ENCODE results near the gene MAPK8IP1. TPM values are rescaled to one million over a fixed set of nuclear protein-coding genes. Genes with fewer than 3 reads are reported as not detected.
"Not testable (repeated sequence)": the region's sequence is repeated elsewhere in the genome, so short reads cannot be mapped to it uniquely, and the experiment has no call there.

Gene MAPK8IP1
- 1.5 TPM for total RNA-seq

DNA sequence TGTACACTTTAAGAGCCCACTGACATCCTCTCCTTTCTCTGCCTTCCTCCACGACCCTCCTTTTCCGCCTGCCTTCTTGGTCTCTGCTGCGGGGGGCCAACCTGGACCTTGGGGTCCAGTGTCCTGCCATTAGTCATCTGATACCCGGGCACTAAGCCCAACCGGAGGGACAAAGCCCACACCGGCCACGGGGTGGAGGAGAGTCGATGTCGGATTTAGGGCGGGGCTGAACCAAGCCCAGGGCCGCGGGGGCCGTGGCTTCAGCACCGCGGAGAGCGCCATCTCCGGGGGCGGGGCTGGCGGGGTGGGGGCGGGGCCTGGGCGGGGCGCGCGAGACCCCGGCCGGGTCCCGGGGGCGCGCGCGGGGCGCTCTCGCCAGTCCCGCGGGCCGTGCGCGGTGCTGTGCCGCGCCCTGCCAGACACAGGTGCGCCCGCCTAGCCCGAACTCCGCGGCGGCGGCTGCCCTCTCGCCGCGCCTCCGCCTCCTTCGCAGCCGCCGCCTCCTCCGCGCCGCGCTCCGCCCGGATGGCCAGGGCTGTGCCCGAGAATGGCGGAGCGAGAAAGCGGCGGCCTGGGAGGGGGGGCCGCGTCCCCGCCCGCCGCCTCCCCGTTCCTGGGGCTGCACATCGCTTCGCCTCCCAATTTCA is at the start of gene MAPK8IP1:
Gene MAPK8IP1 (plus strand): TSS at position 378 of the 647 bp plus-strand sequence. CDS start 170 bp downstream, at position 548.
- Histone ChIP-seq H3K9me3 (ENCODE audit: low read depth, low read length) (no peaks in the 10 kb centered on the region), H3K4me3 (ENCODE audit: low read length) (peak within 1 kb of the TSS; percentile 23), H3K4me1 (ENCODE audit: insufficient read depth, low read length) (peaks cover 8% of the 10 kb centered on the region), H3K27me3 (ENCODE audit: insufficient read depth, low read length) (peaks cover 2% of the 10 kb centered on the region)

DNA sequence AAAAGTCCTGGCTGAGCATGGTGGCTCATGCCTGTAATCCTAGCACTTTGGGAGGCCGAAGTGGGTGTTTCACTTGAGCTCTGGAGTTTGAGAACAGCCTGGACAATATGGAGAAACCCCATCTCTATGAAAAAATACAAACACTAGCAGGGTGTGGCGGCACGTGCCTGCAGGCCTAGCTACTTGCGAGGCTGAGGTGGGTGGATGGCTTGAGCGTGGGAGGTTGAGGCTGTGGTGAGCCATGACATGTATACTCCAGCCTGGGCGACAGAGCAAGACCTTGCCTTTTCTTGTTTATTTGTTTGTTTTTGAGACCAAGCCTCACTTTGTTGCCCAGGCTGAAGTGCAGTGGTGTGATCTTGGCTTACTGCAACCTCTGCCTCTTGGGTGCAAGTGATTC is 46.2 kb upstream of the MAPK8IP1 start:
- no peaks in the 10 kb centered on the region for H3K9me3 ChIP-seq (ENCODE audit: low read depth, low read length)
- peaks cover 12% of the 10 kb centered on the region for H3K4me1 ChIP-seq (ENCODE audit: insufficient read depth, low read length)
- no peaks in the 10 kb centered on the region for H3K27me3 ChIP-seq (ENCODE audit: insufficient read depth, low read length)
- H3K4me3 ChIP-seq (ENCODE audit: low read length), result no peak overlapping the region

DNA sequence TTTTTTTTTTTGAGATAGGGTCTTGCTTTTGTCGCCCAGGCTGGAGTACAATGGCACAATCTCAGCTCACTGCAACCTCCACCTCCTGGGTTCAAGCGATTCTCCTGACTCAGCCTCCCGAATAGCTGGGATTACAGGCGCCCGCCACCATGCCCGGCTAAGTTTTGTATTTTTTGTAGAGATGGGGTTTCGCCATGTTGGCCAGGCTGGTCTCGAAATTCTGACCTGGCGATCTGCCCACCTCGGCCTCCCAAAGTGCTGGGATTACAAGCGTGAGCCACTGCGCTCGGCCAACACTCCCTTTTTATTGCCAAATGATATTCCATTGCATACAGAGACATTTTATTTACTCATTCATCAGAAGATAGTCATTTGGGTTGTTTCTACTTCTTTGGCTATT is 45.2 kb upstream of the MAPK8IP1 start:
- H3K27me3 ChIP-seq (ENCODE audit: insufficient read depth, low read length); H3K4me3 ChIP-seq (ENCODE audit: low read length); H3K4me1 ChIP-seq (ENCODE audit: insufficient read depth, low read length); H3K9me3 ChIP-seq (ENCODE audit: low read depth, low read length): not testable (repeated sequence)

DNA sequence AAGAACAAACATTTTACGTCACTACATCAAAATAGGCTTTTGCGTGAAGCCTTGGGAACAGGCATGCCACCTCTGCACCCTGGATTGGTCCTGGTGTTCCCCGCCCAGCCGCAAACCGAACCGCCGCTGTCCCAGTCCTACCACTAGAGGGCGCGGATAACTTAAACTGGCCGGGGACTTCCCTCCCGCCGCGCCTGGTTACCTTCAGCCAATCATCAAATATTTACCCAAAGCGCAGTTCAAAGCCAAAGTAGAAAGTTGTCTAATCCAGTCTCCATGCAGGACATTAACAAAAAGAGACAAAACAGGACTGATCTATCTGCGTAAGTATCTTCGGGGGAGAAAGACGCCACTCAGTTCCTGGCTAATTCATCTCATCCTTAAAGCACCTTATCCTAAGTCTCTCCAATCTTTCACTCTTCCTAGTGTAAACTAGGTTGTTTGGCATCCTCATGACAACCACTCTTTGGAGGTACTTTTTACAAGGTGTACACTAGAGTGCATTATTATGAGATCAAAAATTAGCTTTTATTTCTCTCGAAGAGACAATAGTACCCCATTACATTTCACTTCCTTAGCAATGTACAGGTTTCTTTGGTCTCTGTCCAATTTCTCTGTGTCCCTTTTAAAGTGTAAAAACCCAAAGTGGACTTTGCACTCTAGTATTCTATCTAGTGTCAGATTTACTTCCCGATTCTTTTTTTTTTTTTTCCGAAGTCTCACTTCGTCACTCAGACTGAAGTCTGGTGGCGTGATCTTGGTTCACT is 42.1 kb upstream of the MAPK8IP1 start:
- H3K4me1 ChIP-seq (ENCODE audit: insufficient read depth, low read length), result peaks cover 21% of the 10 kb centered on the region
- no peaks in the 10 kb centered on the region for H3K9me3 ChIP-seq (ENCODE audit: low read depth, low read length)
- H3K4me3 ChIP-seq (ENCODE audit: low read length), result no peak overlapping the region

DNA sequence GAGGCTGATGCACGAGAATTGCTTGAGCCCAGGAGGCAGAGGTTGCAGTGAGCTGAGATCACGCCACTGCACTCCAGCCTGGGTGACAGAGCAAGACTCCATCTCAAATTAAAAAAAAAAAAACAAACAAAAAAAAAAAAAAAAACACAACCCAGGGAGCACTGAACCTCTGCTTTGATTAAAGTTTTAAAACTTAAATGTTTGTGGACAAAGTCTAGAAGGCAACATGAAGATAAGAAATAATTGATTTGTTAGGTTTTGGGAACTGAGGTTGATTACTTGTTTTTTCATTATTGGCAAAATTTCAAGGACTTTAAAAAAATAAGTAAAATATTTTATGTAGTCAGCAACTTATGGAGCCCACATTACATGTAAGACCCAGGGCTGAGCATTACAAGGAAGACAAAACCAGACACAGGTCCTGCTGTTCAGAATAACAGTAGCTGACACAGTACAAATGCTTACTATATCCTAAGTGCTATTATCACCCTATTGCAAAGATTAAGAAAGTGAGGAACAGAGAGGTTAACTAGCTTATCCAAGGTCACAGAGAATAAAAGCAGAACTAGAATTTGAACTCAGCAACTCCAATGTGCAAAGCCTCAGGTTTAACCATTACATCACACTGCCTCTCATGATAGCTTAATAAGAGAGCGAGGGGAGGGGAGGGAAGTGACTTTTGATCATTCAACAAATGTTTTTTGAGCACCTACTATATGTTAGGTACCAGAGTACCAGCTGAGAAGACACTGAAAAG is 40.5 kb upstream of the MAPK8IP1 start:
- no peaks in the 10 kb centered on the region for H3K9me3 ChIP-seq (ENCODE audit: low read depth, low read length)
- H3K4me3 ChIP-seq (ENCODE audit: low read length), result no peak overlapping the region
- H3K27me3 ChIP-seq (ENCODE audit: insufficient read depth, low read length), result no peaks in the 10 kb centered on the region
- H3K4me1 ChIP-seq (ENCODE audit: insufficient read depth, low read length), result peaks cover 36% of the 10 kb centered on the region

More for the DNA sequence above, 42.1 kb upstream of the MAPK8IP1 start:
- H3K27me3 ChIP-seq (ENCODE audit: insufficient read depth, low read length), result no peaks in the 10 kb centered on the region

DNA sequence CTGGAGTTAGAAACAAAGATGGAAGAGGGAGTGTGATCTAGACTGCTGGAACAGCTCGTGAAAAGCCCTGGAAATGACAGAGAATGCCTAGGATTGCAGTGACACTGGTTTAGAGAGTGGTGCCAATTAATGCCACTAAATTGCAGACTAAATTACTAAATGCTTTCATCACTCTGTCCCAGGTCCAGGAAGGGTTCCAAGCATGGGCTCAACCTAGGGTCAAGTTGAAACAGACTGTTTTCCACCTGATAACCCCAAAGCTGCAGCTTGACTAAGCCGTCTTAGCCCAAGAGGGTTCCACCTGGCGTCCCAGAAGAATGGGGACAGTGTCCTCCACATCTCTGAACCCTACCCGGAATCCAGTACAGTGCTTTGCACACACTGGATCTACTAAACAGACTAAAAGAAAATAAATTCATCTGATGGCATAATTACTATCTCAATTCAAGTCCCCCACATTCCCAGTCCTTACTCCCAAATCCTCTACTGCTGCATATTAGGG is 39.2 kb upstream of the MAPK8IP1 start:
- Histone ChIP-seq H3K27me3 (ENCODE audit: insufficient read depth, low read length) (no peaks in the 10 kb centered on the region), H3K4me1 (ENCODE audit: insufficient read depth, low read length) (peaks cover 42% of the 10 kb centered on the region), H3K9me3 (ENCODE audit: low read depth, low read length) (no peaks in the 10 kb centered on the region), H3K4me3 (ENCODE audit: low read length) (no peak overlapping the region)

DNA sequence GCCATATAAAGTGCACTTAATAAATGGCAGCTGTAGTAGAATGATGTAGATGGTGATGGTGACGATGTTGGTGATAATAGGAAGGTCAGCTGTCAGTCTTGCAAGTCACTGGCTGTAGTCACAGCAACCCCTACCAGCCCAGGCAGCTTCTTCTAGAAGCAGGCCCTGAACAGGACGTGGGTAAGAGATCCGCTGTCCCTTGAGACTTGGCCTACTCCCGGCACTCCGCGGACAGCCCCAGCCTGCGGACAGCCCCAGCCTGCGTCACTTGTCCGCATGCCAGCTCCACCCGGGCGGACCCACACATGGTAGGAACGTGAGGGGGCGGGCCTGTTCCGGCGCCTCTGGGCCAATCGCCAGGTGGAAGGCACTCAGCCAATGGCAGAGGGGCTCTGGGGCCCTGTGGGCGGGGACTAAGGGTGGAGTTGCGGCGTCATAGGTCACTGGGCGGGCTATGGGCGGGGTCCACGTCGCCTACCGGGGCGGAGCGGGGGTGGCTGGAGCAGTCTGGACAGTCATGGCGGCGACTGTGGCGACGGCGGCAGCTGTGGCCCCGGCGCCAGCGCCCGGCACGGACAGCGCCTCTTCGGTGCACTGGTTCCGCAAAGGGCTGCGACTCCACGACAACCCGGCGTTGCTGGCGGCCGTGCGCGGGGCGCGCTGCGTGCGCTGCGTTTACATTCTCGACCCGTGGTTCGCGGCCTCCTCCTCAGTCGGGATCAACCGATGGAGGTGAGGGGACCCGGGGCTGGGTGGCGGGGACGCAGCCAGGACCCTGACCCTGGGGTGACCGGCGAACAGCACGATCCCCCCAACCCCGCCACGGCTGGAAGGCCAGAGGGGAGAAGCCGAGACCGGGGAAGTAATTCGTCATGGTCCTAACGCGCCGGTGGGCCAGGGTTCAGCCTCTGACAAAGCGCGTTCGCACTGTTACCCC is 38.2 kb upstream of the MAPK8IP1 start, which contains the start of gene CRY2:
Gene CRY2 (plus strand): TSS at position 502 of the 937 bp plus-strand sequence. CDS start 16 bp downstream, at position 518.
- Histone ChIP-seq H3K4me3 (ENCODE audit: low read length) (peak within 1 kb of the TSS; percentile 85), H3K4me1 (ENCODE audit: insufficient read depth, low read length) (peaks cover 44% of the 10 kb centered on the region), H3K9me3 (ENCODE audit: low read depth, low read length) (no peaks in the 10 kb centered on the region)

DNA sequence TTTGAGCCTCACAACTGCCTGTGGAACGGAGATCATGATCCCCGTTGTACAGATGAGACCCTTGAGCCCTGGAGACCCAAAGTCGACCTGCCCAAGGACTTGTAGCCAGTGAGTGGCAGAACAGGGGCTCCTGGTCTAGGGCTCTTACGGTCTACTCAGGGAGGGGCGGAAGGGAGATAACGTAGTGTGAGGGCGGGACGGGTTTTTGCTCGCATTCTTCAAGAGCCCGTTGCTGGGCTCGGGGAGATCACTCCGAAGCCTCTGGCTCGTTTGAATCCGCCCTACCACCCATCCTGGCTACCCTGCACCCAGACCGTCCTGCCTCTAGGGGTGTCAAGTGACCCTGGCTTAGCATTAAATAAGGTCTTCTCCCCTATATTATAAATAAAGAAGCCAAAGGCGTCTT is 37.5 kb upstream of the MAPK8IP1 start:
- peak overlapping the region; percentile 85 for H3K4me3 ChIP-seq (ENCODE audit: low read length)
- peaks cover 51% of the 10 kb centered on the region for H3K4me1 ChIP-seq (ENCODE audit: insufficient read depth, low read length)
- no peaks in the 10 kb centered on the region for H3K9me3 ChIP-seq (ENCODE audit: low read depth, low read length)
- no peaks in the 10 kb centered on the region for H3K27me3 ChIP-seq (ENCODE audit: insufficient read depth, low read length)

More for the DNA sequence above, 38.2 kb upstream of the MAPK8IP1 start, which contains the start of gene CRY2:
- H3K27me3 ChIP-seq (ENCODE audit: insufficient read depth, low read length), result no peaks in the 10 kb centered on the region

DNA sequence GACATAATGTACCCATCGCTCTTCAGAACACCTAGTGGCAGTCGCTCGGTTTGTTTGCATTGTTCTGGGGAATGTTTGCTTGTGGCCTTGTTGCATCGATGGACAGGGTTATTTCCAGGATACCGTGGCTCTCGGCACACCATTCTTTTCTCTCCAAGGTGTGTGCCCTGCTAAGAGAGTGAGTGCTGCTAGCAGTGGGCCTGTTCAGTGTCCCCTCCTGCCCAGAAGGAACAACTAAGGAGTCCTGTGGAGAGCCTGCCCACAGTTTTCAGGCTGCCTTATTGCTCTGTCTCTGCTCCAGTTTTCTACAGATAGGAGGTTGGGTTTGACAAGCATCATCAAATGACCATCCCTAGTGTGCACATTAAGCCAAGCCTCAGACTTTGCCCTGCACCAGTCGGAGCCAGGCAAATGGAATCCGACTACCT is 36.8 kb upstream of the MAPK8IP1 start:
- H3K4me1 ChIP-seq (ENCODE audit: insufficient read depth, low read length), result peaks cover 46% of the 10 kb centered on the region

DNA sequence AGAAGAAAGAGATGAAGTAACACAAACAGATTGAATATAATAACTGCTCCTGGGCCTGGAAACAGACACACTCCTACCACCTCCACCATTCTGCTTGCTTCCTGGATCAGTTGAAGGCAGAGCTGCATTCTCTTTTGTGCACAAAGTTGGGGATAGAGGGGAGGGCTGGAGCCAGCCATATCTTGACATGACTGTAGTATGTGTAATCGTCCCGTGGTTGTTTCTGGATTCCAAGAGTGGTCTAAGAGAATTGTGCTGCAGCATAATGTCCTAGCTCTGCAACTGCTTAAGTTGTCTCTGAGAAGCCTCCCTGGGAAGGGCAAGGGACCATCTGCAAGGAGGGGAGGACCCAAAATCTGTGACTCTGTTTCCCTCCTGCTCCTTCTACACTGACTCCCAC is 35.0 kb upstream of the MAPK8IP1 start:
- Histone ChIP-seq H3K27me3 (ENCODE audit: insufficient read depth, low read length) (no peaks in the 10 kb centered on the region), H3K9me3 (ENCODE audit: low read depth, low read length) (no peaks in the 10 kb centered on the region), H3K4me1 (ENCODE audit: insufficient read depth, low read length) (peaks cover 46% of the 10 kb centered on the region), H3K4me3 (ENCODE audit: low read length) (no peak overlapping the region)

More for the DNA sequence above, 36.8 kb upstream of the MAPK8IP1 start:
- H3K27me3 ChIP-seq (ENCODE audit: insufficient read depth, low read length), result no peaks in the 10 kb centered on the region
- no peaks in the 10 kb centered on the region for H3K9me3 ChIP-seq (ENCODE audit: low read depth, low read length)
- H3K4me3 ChIP-seq (ENCODE audit: low read length), result no peak overlapping the region

DNA sequence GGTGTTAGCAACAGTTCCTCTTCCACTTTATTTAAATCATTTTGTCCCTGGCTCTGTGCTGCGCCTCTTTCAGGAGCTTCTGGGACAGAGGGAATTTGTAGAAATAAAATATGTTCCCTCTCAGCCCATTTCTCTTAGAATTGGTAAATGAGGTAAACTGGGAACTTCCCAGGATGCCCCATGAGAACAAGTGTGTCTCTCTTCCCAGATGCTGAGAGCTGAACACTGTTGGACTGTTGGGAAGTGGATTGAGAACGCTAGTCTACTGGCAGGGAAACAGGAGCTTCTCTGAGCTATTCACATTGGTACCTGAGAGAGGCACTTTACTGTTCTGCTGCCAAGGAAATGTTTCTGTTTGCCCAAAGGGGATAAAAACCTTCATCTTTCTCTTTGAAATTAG is 34.2 kb upstream of the MAPK8IP1 start:
- Histone ChIP-seq H3K27me3 (ENCODE audit: insufficient read depth, low read length) (no peaks in the 10 kb centered on the region), H3K4me3 (ENCODE audit: low read length) (no peak overlapping the region), H3K4me1 (ENCODE audit: insufficient read depth, low read length) (peaks cover 45% of the 10 kb centered on the region), H3K9me3 (ENCODE audit: low read depth, low read length) (no peaks in the 10 kb centered on the region)

DNA sequence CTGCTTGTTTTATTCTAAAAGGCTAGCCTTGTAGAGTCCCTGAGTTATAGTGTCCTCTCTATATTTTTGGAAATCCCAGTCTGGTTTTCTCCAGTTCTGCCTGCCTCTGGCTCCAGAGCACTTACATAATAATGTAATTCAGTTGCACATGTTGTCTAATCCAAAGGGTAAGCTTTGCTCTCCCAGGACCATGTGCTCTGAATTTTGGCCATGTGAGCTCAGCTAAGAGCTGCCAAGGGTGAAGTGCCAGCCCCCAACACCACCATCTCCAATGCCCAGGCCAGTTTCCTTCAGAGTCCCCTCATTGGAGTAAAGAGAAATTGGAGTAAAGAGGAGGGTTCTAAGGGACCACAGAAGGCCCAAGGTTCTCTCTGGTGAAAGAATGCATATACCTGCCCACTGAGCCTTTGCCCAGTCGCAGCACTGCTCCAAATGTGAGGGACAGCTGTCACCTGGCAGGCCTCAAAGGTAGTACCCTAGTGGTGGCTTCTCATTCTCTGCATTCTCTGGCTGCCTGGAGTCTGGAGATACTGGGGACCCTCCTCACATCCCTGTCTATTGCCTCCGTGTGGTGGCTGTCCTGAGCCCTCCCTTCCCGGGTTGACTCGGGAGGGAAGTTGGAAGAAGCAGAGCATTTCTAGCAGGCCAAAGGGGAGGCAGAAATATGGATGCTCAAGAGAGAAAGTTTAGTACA is 33.3 kb upstream of the MAPK8IP1 start:
- no peaks in the 10 kb centered on the region for H3K27me3 ChIP-seq (ENCODE audit: insufficient read depth, low read length)
- no peak overlapping the region for H3K4me3 ChIP-seq (ENCODE audit: low read length)
- peaks cover 41% of the 10 kb centered on the region for H3K4me1 ChIP-seq (ENCODE audit: insufficient read depth, low read length)
- H3K9me3 ChIP-seq (ENCODE audit: low read depth, low read length), result no peaks in the 10 kb centered on the region

DNA sequence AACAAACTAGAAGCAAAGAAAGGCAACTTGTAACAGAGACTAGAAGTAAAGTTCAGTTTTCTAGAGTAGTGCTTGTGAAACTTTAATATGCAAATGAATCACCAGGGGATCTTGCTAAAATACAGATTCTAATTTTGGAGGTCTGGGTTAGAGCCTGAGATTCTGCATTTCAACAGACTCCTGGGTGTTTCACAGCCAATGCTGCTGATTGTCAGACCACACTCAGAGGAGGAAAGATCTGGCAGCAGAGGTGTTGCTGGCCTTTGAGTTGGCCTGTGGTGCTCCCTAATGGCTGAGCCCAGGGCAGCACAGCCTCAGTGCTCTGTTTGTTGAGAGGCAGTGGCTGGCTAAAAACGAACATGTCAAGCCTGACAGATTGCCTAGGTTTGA is 32.7 kb upstream of the MAPK8IP1 start:
- H3K9me3 ChIP-seq (ENCODE audit: low read depth, low read length), result no peaks in the 10 kb centered on the region
- peaks cover 46% of the 10 kb centered on the region for H3K4me1 ChIP-seq (ENCODE audit: insufficient read depth, low read length)
- H3K27me3 ChIP-seq (ENCODE audit: insufficient read depth, low read length), result no peaks in the 10 kb centered on the region
- H3K4me3 ChIP-seq (ENCODE audit: low read length), result no peak overlapping the region
